NCI-H524 (cell line): ENCODE results near the gene CYSTM1.

ENCODE experiments used
- DNase-seq, 2 experiments: peaks; one replicate each; lab custom pipeline; 2025; lab: John Stamatoyannopoulos, UW

The CYSTM1 gene

GRCh38 chr5:140208065-140208464 is 33.1 kb downstream of the CYSTM1 start:
- DNase-seq: no peak

GRCh38 chr5:140213370-140213983 is 38.5 kb downstream of the CYSTM1 start:
- no peak for DNase-seq

GRCh38 chr5:140214831-140215230 is 39.8 kb downstream of the CYSTM1 start:
- DNase-seq: no peak

- no peak for DNase-seq
Measured at GRCh38 chr5:140215276-140215675, 40.3 kb downstream of the CYSTM1 start.

- DNase-seq: no peak
Measured at GRCh38 chr5:140216478-140217074, 41.6 kb downstream of the CYSTM1 start.

- DNase-seq: no peak
Measured at GRCh38 chr5:140217299-140218026, 42.5 kb downstream of the CYSTM1 start.

- DNase-seq: no peak
Measured at GRCh38 chr5:140219068-140219991, 44.3 kb downstream of the CYSTM1 start.

GRCh38 chr5:140220032-140220697 is 45.2 kb downstream of the CYSTM1 start:
- no peak for DNase-seq

- no peak for DNase-seq
Measured at GRCh38 chr5:140220698-140221064, 45.7 kb downstream of the CYSTM1 start.

GRCh38 chr5:140221697-140222223 is 46.8 kb downstream of the CYSTM1 start:
- DNase-seq: no peak

- no peak for DNase-seq
Measured at GRCh38 chr5:140222416-140222815, 47.4 kb downstream of the CYSTM1 start.

GRCh38 chr5:140223567-140223966 is 48.6 kb downstream of the CYSTM1 start:
- DNase-seq: no peak

GRCh38 chr5:140224658-140225057 is 49.7 kb downstream of the CYSTM1 start:
- no peak for DNase-seq

- no peak for DNase-seq
Measured at GRCh38 chr5:140225396-140225795, 50.4 kb downstream of the CYSTM1 start.

- no peak for DNase-seq
Measured at GRCh38 chr5:140227046-140227445, 52.1 kb downstream of the CYSTM1 start.

GRCh38 chr5:140228364-140228837 is 53.4 kb downstream of the CYSTM1 start:
- no peak for DNase-seq

- DNase-seq: no peak
Measured at GRCh38 chr5:140230373-140230772, 55.4 kb downstream of the CYSTM1 start.

- DNase-seq: no peak
Measured at GRCh38 chr5:140232731-140233130, 57.7 kb downstream of the CYSTM1 start.

- no peak for DNase-seq
Measured at GRCh38 chr5:140234377-140234989, 59.5 kb downstream of the CYSTM1 start.

GRCh38 chr5:140235791-140236551 is 61.0 kb downstream of the CYSTM1 start:
- no peak for DNase-seq
